Measurements from ENCODE around the gene DLGAP1. TPM values are rescaled to one million over a fixed set of nuclear protein-coding genes. Genes with fewer than 3 reads are reported as not detected.

The DLGAP1 gene
- total and polyA plus RNA-seq, 2 of the 13 experiments (the other 11 are each of a cell fraction or from before 2014, with no cell fraction given): 0.01 TPM; not detected in 1

DNA sequence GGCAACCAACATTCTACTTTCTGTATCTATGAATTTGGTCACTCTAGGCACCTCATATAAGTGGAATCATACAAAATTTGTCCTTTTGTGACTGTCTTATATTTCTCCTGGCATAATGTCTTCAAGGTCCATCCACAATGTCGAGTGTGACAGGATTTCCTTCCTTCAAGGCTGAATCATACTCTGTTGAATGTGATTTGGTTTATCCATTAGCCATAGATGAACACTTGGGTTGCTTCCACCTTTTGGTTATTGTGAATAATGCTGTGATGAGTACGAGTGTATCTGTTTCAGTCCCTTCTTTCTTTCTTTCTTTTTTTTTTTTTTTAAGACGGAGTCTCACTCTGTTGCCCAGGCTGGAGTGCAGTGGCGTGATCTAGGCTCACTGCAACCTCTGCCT lies 693.8 kb downstream of the DLGAP1 start:
- FAIRE-seq (no peak), DNase-seq (ENCODE audit: low spot score) (no peak), ATAC-seq (no peak)
- intact Hi-C loops (cut with micrococcal nuclease; ENCODE audit: unreplicated experiment): no loop called here
- no peak overlapping the region for H3K4me3 ChIP-seq (replicated peaks in 1 of 3; ENCODE audit: insufficient read depth in 1 of 3, low read depth in 2 of 3, low read length in 3 of 3)
- in situ Hi-C loops (cut with HindIII; ENCODE audit: extremely low pct_ligation_motif_present, low pct_unique_long_range_greater_than_20kb): no loop called here
- no peak overlapping the region for H3K4me2 ChIP-seq (ENCODE audit: low read depth, low read length)
- no peaks in the 10 kb centered on the region for H3K79me2 ChIP-seq (ENCODE audit: insufficient read depth, low read length)
- POLR2A ChIA-PET: no interaction called here
- no peak overlapping the region for H2AFZ ChIP-seq (ENCODE audit: low read length)
- CTCF ChIA-PET (ENCODE audit: low intra/inter-chr PET ratio, low total read pairs): no interaction called here
- no peak overlapping the region for H3K9ac ChIP-seq (ENCODE audit: insufficient read depth, low read depth, low read length)
- 0 out of 2 replicates have a peak, but pooled peaks cover 2% of the 10 kb centered on the region for H4K20me1 ChIP-seq (ENCODE audit: insufficient read depth, low read length)
- no peaks in the 10 kb centered on the region for H3K36me3 ChIP-seq (replicated peaks in 1 of 2; ENCODE audit: control insufficient read depth in 1 of 2, insufficient read depth in 2 of 2, low read length in 2 of 2)
- H3K9me3 ChIP-seq (ENCODE audit: low read length): no peaks in the 10 kb centered on the region
- 4% methylated on average over 4 of the region's 4 CpGs for WGBS (ENCODE audit: low lambda C conversion rate)
- no peak overlapping the region for H3K27ac ChIP-seq (ENCODE audit: extremely low read length, insufficient read depth, low read length)
- BruUV-seq (replicated peaks): no TSS peak
- no peaks in the 10 kb centered on the region for H3K4me1 ChIP-seq (ENCODE audit: insufficient read depth, low read length)
- TF ChIP-seq, protein P1, sequence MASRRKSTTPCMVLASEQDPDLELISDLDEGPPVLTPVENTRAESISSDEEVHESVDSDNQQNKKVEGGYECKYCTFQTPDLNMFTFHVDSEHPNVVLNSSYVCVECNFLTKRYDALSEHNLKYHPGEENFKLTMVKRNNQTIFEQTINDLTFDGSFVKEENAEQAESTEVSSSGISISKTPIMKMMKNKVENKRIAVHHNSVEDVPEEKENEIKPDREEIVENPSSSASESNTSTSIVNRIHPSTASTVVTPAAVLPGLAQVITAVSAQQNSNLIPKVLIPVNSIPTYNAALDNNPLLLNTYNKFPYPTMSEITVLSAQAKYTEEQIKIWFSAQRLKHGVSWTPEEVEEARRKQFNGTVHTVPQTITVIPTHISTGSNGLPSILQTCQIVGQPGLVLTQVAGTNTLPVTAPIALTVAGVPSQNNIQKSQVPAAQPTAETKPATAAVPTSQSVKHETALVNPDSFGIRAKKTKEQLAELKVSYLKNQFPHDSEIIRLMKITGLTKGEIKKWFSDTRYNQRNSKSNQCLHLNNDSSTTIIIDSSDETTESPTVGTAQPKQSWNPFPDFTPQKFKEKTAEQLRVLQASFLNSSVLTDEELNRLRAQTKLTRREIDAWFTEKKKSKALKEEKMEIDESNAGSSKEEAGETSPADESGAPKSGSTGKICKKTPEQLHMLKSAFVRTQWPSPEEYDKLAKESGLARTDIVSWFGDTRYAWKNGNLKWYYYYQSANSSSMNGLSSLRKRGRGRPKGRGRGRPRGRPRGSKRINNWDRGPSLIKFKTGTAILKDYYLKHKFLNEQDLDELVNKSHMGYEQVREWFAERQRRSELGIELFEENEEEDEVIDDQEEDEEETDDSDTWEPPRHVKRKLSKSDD (CRISPR knock-in tag; IDR thresholded peaks at IDR 0.05; ENCODE audit: low read depth): no peak
- TF ChIP-seq MAFG (CRISPR knock-in tag; IDR thresholded peaks at IDR 0.05) (no peak), RXRA (CRISPR knock-in tag; IDR thresholded peaks at IDR 0.05) (no peak), ZNF709 (CRISPR knock-in tag; IDR thresholded peaks at IDR 0.05) (no peak)
- TF ChIP-seq, protein P2, sequence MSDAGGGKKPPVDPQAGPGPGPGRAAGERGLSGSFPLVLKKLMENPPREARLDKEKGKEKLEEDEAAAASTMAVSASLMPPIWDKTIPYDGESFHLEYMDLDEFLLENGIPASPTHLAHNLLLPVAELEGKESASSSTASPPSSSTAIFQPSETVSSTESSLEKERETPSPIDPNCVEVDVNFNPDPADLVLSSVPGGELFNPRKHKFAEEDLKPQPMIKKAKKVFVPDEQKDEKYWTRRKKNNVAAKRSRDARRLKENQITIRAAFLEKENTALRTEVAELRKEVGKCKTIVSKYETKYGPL (CRISPR knock-in tag; IDR thresholded peaks at IDR 0.05): no peak
- TF ChIP-seq, protein P3, sequence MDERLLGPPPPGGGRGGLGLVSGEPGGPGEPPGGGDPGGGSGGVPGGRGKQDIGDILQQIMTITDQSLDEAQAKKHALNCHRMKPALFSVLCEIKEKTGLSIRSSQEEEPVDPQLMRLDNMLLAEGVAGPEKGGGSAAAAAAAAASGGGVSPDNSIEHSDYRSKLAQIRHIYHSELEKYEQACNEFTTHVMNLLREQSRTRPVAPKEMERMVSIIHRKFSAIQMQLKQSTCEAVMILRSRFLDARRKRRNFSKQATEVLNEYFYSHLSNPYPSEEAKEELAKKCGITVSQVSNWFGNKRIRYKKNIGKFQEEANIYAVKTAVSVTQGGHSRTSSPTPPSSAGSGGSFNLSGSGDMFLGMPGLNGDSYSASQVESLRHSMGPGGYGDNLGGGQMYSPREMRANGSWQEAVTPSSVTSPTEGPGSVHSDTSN (CRISPR knock-in tag; IDR thresholded peaks at IDR 0.05): no peak
- TF ChIP-seq, protein P4, sequence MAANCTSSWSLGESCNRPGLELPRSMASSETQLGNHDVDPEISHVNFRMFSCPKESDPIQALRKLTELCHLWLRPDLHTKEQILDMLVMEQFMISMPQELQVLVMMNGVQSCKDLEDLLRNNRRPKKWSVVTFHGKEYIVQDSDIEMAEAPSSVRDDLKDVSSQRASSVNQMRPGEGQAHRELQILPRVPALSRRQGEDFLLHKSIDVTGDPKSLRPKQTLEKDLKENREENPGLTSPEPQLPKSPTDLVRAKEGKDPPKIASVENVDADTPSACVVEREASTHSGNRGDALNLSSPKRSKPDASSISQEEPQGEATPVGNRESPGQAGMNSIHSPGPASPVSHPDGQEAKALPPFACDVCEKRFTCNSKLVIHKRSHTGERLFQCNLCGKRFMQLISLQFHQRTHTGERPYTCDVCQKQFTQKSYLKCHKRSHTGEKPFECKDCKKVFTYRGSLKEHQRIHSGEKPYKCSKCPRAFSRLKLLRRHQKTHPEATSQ (CRISPR knock-in tag; IDR thresholded peaks at IDR 0.05; ENCODE audit: borderline replicate concordance): no peak
- TF ChIP-seq, protein P5, sequence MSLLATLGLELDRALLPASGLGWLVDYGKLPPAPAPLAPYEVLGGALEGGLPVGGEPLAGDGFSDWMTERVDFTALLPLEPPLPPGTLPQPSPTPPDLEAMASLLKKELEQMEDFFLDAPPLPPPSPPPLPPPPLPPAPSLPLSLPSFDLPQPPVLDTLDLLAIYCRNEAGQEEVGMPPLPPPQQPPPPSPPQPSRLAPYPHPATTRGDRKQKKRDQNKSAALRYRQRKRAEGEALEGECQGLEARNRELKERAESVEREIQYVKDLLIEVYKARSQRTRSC (CRISPR knock-in tag; IDR thresholded peaks at IDR 0.05; ENCODE audit: low read depth): no peak
- H3K27me3 ChIP-seq (ENCODE audit: control insufficient read depth in 1 of 2, insufficient read depth in 2 of 2, low read length in 2 of 2): peaks cover 0 to 23% of the 10 kb centered on the region in 2 experiments; a peak in 3 of 5 replicates

Data from HepG2 (cell line).